Skeletal muscle tissue (tissue), 4 donors: ENCODE measurements around the gene PLN. TPM values are rescaled to one million over a fixed set of nuclear protein-coding genes. Genes with fewer than 3 reads are reported as not detected.

ENCODE experiments used
- H3K27ac ChIP-seq: one replicate; pipeline ENCODE4 v1.7.0; 2013; ENCODE audit warnings: mild to moderate bottlenecking, low read depth, low read length, inconsistent platforms
- H3K27me3 ChIP-seq, 3 donors: one replicate each; pipeline ENCODE4 v1.7.0; 2013; ENCODE audit warnings: low read length in 3 of 3; ENCODE audit not compliant: control insufficient read depth in 3 of 3, insufficient read depth in 3 of 3
- H3K36me3 ChIP-seq, 3 donors: one replicate each; pipeline ENCODE4 v1.7.0; 2013; ENCODE audit warnings: low read length in 3 of 3; ENCODE audit not compliant: control insufficient read depth in 3 of 3, insufficient read depth in 3 of 3
- H3K4me1 ChIP-seq, 3 donors: one replicate each; pipeline ENCODE4 v1.7.0; 2013; ENCODE audit warnings: low read length in 3 of 3, mild to moderate bottlenecking in 3 of 3; ENCODE audit not compliant: control insufficient read depth in 3 of 3, insufficient read depth in 3 of 3
- H3K4me3 ChIP-seq, 3 donors: one replicate each; pipeline ENCODE4 v1.7.0; 2013; ENCODE audit warnings: low read length in 3 of 3
- H3K9ac ChIP-seq, 3 donors: one replicate each; pipeline ENCODE4 v1.7.0; 2013; ENCODE audit warnings: low read length in 3 of 3, mild to moderate bottlenecking in 3 of 3, moderate library complexity in 2 of 3, low read depth in 1 of 3
- H3K9me3 ChIP-seq, 3 donors: one replicate each; pipeline ENCODE4 v1.7.0; 2013; ENCODE audit warnings: low read length in 3 of 3; ENCODE audit not compliant: control insufficient read depth in 3 of 3
- total RNA-seq: library from RNA; depleted of rRNA; stranded (reverse); fragments of >200 nt; gene quantifications from one replicate; pipeline ENCODE4 v1.2.3, GENCODE V29; 2014
- donor health status: Osteomylitis.

The PLN gene
- total RNA-seq, 1 donor from 2014 or later = 18.3 TPM

DNA sequence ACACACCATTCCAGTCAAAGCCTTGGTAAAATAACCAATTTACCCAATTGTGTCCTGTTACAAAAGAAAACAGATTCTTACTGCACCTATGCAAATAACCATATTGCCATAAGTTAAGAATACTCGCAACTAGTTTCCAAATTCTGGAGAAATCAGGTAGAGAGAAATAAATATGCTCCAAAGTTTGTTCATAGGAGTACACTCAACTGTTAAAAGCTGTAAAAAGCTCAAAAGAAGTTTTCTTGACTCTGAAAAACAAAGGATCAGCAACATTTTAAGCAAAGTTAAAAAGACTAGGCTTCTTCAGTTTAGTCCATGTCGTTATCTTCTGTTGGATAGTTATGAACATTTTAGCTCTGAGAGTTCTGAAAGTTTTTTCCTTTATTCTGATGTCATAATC lies 55.3 kb downstream of the PLN start:
- Histone ChIP-seq H3K27me3 (no peaks in the 10 kb centered on the region), H3K36me3 (no peaks in the 10 kb centered on the region), H3K4me3 (no peak overlapping the region), H3K9me3 (no peaks in the 10 kb centered on the region), H3K27ac (no peak overlapping the region), H3K9ac (no peak overlapping the region), H3K4me1 (peaks cover 4 to 15% (median 7%) of the 10 kb centered on the region in 3 donors)

DNA sequence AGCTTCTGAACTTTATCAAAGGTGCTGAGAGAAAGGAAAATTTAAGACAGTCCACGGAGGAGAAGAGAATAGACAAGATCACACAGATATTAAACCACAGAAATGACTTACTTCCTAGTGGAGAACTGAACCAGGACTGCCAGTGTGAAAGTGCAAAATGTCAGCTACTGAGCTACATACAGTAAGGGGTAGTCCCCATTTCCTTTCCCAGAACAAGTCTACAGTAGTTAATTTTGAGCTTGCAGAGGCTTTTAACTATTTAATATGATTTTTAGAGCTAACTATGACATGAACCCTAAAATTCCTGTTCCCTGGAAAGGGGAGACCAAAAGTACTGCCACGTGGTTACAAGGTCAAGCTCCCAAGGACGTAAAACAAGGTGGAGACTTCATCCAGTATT lies 58.2 kb downstream of the PLN start:
- Histone ChIP-seq H3K27me3 (no peaks in the 10 kb centered on the region), H3K9me3 (no peaks in the 10 kb centered on the region), H3K4me3 (no peak overlapping the region), H3K4me1 (peaks cover 4 to 19% (median 7%) of the 10 kb centered on the region in 3 donors), H3K9ac (no peak overlapping the region), H3K36me3 (no peaks in the 10 kb centered on the region), H3K27ac (no peak overlapping the region)

DNA sequence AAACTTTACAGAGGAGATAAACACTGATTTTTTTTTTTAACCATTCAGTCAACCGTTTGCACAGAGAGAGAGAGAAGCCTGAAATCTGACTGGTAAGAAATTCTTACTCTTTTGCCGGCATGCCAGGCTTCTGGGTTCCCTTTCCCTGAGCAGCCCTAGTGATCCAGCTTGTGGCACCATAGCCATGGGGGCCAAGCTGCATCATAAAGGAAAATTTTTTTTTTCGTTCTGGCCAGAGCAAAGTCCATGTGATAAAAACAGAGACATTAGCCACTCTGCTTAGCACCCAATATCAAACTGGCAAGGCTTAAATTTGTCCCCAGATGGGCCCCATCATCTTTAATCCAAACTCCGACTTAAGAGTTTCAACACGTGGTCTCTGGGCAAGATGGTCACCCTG lies 58.8 kb downstream of the PLN start:
- Histone ChIP-seq H3K4me1 (peaks cover 4 to 19% (median 7%) of the 10 kb centered on the region in 3 donors), H3K9ac (no peak overlapping the region), H3K4me3 (no peak overlapping the region), H3K9me3 (no peaks in the 10 kb centered on the region), H3K36me3 (no peaks in the 10 kb centered on the region), H3K27ac (no peak overlapping the region), H3K27me3 (no peaks in the 10 kb centered on the region)

Other genes starting within 250 kb of the PLN start
- 42.3 TPM for gene CEP85L, start 103.3 kb downstream of the PLN start, total RNA-seq